Endothelial cell of umbilical vein (primary cell): ENCODE data around the gene CIZ1. TPM values are rescaled to one million over a fixed set of nuclear protein-coding genes. Genes with fewer than 3 reads are reported as not detected.

ENCODE experiments used
- BruUV-seq: library from RNA; stranded (reverse); fragments of 400-500 nt; replicated peaks from 2 replicates; lab custom pipeline; 2021; lab: Mats Ljungman, UMichigan
- CTCF ChIA-PET: fragments of 300-600, 350-600 bp; sonication (Branson Sonifier 250); formaldehyde crosslinking; loops from one replicate; lab custom pipeline; 2021; ENCODE audit warnings: antibody characterized with exemption, inconsistent platforms; lab: Charles Lee
- POLR2A ChIA-PET: fragments of 300-600, 350-600 bp; sonication (Branson Sonifier 250); formaldehyde crosslinking; loops from one replicate; lab custom pipeline; 2021; ENCODE audit warnings: antibody characterized with exemption, inconsistent platforms; lab: Charles Lee
- DNase-seq: peaks from one replicate; pipeline ENCODE4 v3.0.0-alpha.2; 2011; ENCODE audit warnings: low read depth, low spot score
- FAIRE-seq: peaks from 2 replicates; lab custom pipeline; 2011; peaks lifted over from hg19 to GRCh38; lab: Jason Lieb, UNC
- H2AFZ ChIP-seq: 2 replicates; pipeline ENCODE4 v1.6.0; 2012; ENCODE audit warnings: low read depth, low read length, control low read depth, inconsistent platforms
- H3K27ac ChIP-seq: 2 replicates; pipeline ENCODE4 v1.5.1; 2011; ENCODE audit warnings: low read depth, mild to moderate bottlenecking, control low read depth, low read length, moderate library complexity; ENCODE audit not compliant: insufficient read depth
- H3K27me3 ChIP-seq, 2 experiments: 2 replicates each; pipeline versions ENCODE4 v1.6.0 to v1.6.1; 2011; ENCODE audit warnings: low read length in 2 of 2, mixed read lengths in 1 of 2; ENCODE audit not compliant: control insufficient read depth in 2 of 2, insufficient read depth in 2 of 2
- H3K36me3 ChIP-seq, 2 experiments: 2 replicates in 1 of 2; 3 replicates in 1 of 2; pipeline ENCODE4 v1.5.1; 2011; ENCODE audit warnings: low read length in 2 of 2, mild to moderate bottlenecking in 1 of 2, moderate library complexity in 1 of 2; ENCODE audit not compliant: control insufficient read depth in 2 of 2, insufficient read depth in 2 of 2; ENCODE audit errors: extremely low read depth in 1 of 2
- H3K4me1 ChIP-seq: 3 replicates; pipeline ENCODE4 v1.5.1; 2011; ENCODE audit warnings: mild to moderate bottlenecking, low read length; ENCODE audit not compliant: control insufficient read depth, insufficient read depth; ENCODE audit errors: extremely low read depth
- H3K4me2 ChIP-seq: 2 replicates; pipeline ENCODE4 v1.6.1; 2011; ENCODE audit warnings: low read length, control low read depth, mixed read lengths; ENCODE audit not compliant: insufficient read depth
- H3K4me3 ChIP-seq, 3 experiments: fragments of 200-600 bp in 1 of 3; sonication (generic), shearing (Covaris generic) in 1 of 3; replicated peaks in 1 of 3; 2 replicates each; pipeline ENCODE4 v1.5.1; 2011 to 2016; ENCODE audit warnings: control low read depth in 3 of 3, low read length in 3 of 3, mild to moderate bottlenecking in 2 of 3, inconsistent platforms in 1 of 3, low read depth in 1 of 3, moderate library complexity in 1 of 3; ENCODE audit not compliant: insufficient read depth in 1 of 3
- H3K79me2 ChIP-seq: 2 replicates; pipeline ENCODE4 v1.6.0; 2012; ENCODE audit warnings: low read length, inconsistent platforms; ENCODE audit not compliant: control insufficient read depth, insufficient read depth
- H3K9ac ChIP-seq: replicated peaks from 2 replicates; pipeline ENCODE3; 2011; ENCODE audit warnings: low read length, control low read depth; ENCODE audit not compliant: insufficient read depth; ENCODE audit errors: extremely low read depth
- H3K9me1 ChIP-seq: replicated peaks from 3 replicates; pipeline ENCODE4 v1.6.0; 2011; ENCODE audit warnings: mild to moderate bottlenecking, low read length; ENCODE audit not compliant: control insufficient read depth, insufficient read depth; ENCODE audit errors: extremely low read depth
- H3K9me3 ChIP-seq: replicated peaks from 2 replicates; pipeline ENCODE4 v1.5.1; 2012; ENCODE audit warnings: low read length, inconsistent platforms; ENCODE audit not compliant: control insufficient read depth, insufficient read depth
- H4K20me1 ChIP-seq: replicated peaks from 2 replicates; pipeline ENCODE3; 2011; ENCODE audit warnings: mild to moderate bottlenecking, low read length; ENCODE audit not compliant: control insufficient read depth, insufficient read depth; ENCODE audit errors: extremely low read depth
- CTCF ChIP-seq, 2 donors: IDR thresholded peaks; 1 replicate in 1 of 2; 2 replicates in 1 of 2; pipeline ENCODE4 v1.5.1; 2011; ENCODE audit warnings: low read length in 2 of 2, mild to moderate bottlenecking in 2 of 2, moderate library complexity in 2 of 2, control low read depth in 1 of 2, inconsistent platforms in 1 of 2, low read depth in 1 of 2; ENCODE audit not compliant: insufficient read depth in 1 of 2; ENCODE audit errors: extremely low read depth in 1 of 2
- EZH2 ChIP-seq: IDR thresholded peaks from 2 replicates; pipeline ENCODE4 v1.6.1; 2012; ENCODE audit warnings: borderline replicate concordance, low read depth, mild to moderate bottlenecking, moderate library complexity, low read length, inconsistent platforms; ENCODE audit not compliant: severe bottlenecking
- FOS ChIP-seq: IDR thresholded peaks from 2 replicates; pipeline ENCODE4 v1.6.1; 2011; ENCODE audit warnings: mild to moderate bottlenecking, low read length, moderate library complexity, borderline replicate concordance; ENCODE audit not compliant: insufficient read depth
- GATA2 ChIP-seq: IDR thresholded peaks from 2 replicates; pipeline ENCODE4 v1.7.0; 2011; ENCODE audit warnings: low read depth, mild to moderate bottlenecking, moderate library complexity, mixed read lengths, low read length; ENCODE audit not compliant: insufficient read length, insufficient read depth
- JUN ChIP-seq: IDR thresholded peaks from 2 replicates; pipeline ENCODE4 v1.6.1; 2011; ENCODE audit warnings: borderline replicate concordance, low read depth; ENCODE audit not compliant: insufficient read length, insufficient read depth
- MAX ChIP-seq: IDR thresholded peaks from 2 replicates; pipeline ENCODE4 v1.6.1; 2011; ENCODE audit not compliant: insufficient read depth, insufficient read length
- MYC ChIP-seq: IDR thresholded peaks from one replicate; pipeline ENCODE4 v1.6.1; 2011; ENCODE audit warnings: mild to moderate bottlenecking, low read depth, low read length
- POLR2A ChIP-seq: IDR thresholded peaks from 2 replicates; pipeline ENCODE4 v1.6.1; 2012; ENCODE audit warnings: low read depth, mild to moderate bottlenecking, control low read depth, low read length
- POLR2AphosphoS5 ChIP-seq: IDR thresholded peaks from 2 replicates; pipeline ENCODE4 v1.6.1; 2012; ENCODE audit warnings: low read depth, mild to moderate bottlenecking, control low read depth, low read length, moderate library complexity; ENCODE audit not compliant: insufficient read depth
- dilution Hi-C: fragments of 300-500 bp; cut with MboI; formaldehyde crosslinking; loops from one replicate; pipeline ENCODE4 v1.15.0; 2019; ENCODE audit warnings: low sequenced_read_pairs; ENCODE audit not compliant: extremely low pct_ligation_motif_present
- intact Hi-C: fragments of 100-400 bp; cut with micrococcal nuclease; formaldehyde crosslinking; loops from one replicate; pipeline ENCODE4 v1.10.0; 2022
- polyA plus RNA-seq, 4 experiments: library from polyadenylated mRNA; depleted of rRNA in 3 of 4; stranded (reverse) in 3 of 4; unstranded in 1 of 4; fragments of >200 nt; gene quantifications; 2 replicates each; pipeline versions ENCODE4 v1.2.1 to v1.2.3, GENCODE V29; 2011 to 2012; ENCODE audit warnings: missing spikeins in 1 of 4
- total RNA-seq: library from RNA; stranded (reverse); gene quantifications from 2 replicates; pipeline ENCODE4 v1.2.3, GENCODE V29; 2021

Gene CIZ1
- total and polyA plus RNA-seq, 2 donors (not counting 3 experiments of a cell fraction or from before 2014, with no cell fraction given), result 88.3 to 150 TPM

GRCh38 chr9:128121466-128121810 lies 69.9 kb downstream of the CIZ1 start:
- Histone ChIP-seq H3K4me2 (no peak overlapping the region), H4K20me1 (no peaks in the 10 kb centered on the region), H3K36me3 (peaks cover 0 to 16% of the 10 kb centered on the region in 2 experiments), H3K27me3 (no peaks in the 10 kb centered on the region), H3K9me1 (no peaks in the 10 kb centered on the region), H3K9me3 (no peaks in the 10 kb centered on the region), H3K4me3 (no peak overlapping the region), H3K9ac (no peak overlapping the region), H3K4me1 (peaks cover 6% of the 10 kb centered on the region), H3K27ac (no peak overlapping the region), H3K79me2 (peaks cover 3% of the 10 kb centered on the region), H2AFZ (no peak overlapping the region)
- no peak for FAIRE-seq
- TF ChIP-seq FOS (no peak), CTCF (IDR thresholded peaks at IDR 0.05; ENCODE audit: extremely low read depth in 1 of 2, insufficient read depth in 1 of 2, low read depth in 1 of 2, low read length in 2 of 2) (no peak), POLR2A (no peak), GATA2 (no peak), EZH2 (no peak), JUN (no peak), MYC (no peak), POLR2AphosphoS5 (no peak), MAX (no peak)
- POLR2A ChIA-PET, result no interaction called here
- intact Hi-C loops (no loop called here), dilution Hi-C loops (no loop called here)
- CTCF ChIA-PET, result interaction anchor here (1.3 kb wide), 1 partner anchor 178 kb away, joined by 3 read pairs; no protein-coding TSS in a partner anchor
- no peak for DNase-seq
- no TSS peak for BruUV-seq
